Psoas muscle (tissue), 8 donors: ENCODE measurements around the gene EPN1. TPM values are rescaled to one million over a fixed set of nuclear protein-coding genes. Genes with fewer than 3 reads are reported as not detected.

Source experiments
- ATAC-seq, 4 donors: fragments of 200-7000 bp; cut with Tn5 transposase; one replicate each; pipeline ENCODE4 v1.9.1; 2020; ENCODE audit warnings: moderate library complexity in 3 of 4, mild to moderate bottlenecking in 2 of 4
- DNase-seq, 2 donors: peaks; one replicate each; pipeline ENCODE4 v3.0.0-alpha.2; 2020
- H3K27ac ChIP-seq: fragments of 200-600 bp; one replicate; pipeline ENCODE4 v1.8.0; 2022
- H3K27me3 ChIP-seq, 3 donors: fragments of 200-600 bp in 1 of 3; one replicate each; pipeline versions ENCODE4 v1.6.1 to v1.8.0; 2013 to 2022; ENCODE audit warnings: low read length in 2 of 3, mild to moderate bottlenecking in 2 of 3, moderate library complexity in 1 of 3; ENCODE audit not compliant: insufficient read depth in 3 of 3
- H3K36me3 ChIP-seq, 2 donors: fragments of 200-600 bp in 1 of 2; one replicate each; pipeline versions ENCODE4 v1.6.1 to v1.8.0; 2013 to 2022; ENCODE audit warnings: low read depth in 1 of 2, mild to moderate bottlenecking in 1 of 2, moderate library complexity in 1 of 2; ENCODE audit not compliant: insufficient read depth in 1 of 2
- H3K4me1 ChIP-seq: fragments of 200-600 bp; one replicate; pipeline ENCODE4 v1.8.0; 2022
- H3K4me3 ChIP-seq: fragments of 200-600 bp; one replicate; pipeline ENCODE4 v1.8.0; 2022; ENCODE audit warnings: mild to moderate bottlenecking
- H3K9me3 ChIP-seq: fragments of 200-600 bp; one replicate; pipeline ENCODE4 v1.8.0; 2022
- CTCF ChIP-seq: fragments of 200-600 bp; IDR thresholded peaks from one replicate; pipeline ENCODE4 v1.8.0; 2022; ENCODE audit warnings: antibody characterized with exemption
- WGBS, 3 donors: extraction: QIAGEN DNeasy Blood & Tissue Kit; methylation state at CpG; one replicate each; pipeline versions ENCODE4 v1.1.6 to v1.1.7; 2013; 5-methylcytosine and 5-hydroxymethylcytosine counted together
- intact Hi-C, 2 donors: fragments of 100-400 bp; cut with DNase I; formaldehyde crosslinking; loops; one replicate each; pipeline versions ENCODE4 v1.11.0 to v1.14.2; 2022
- polyA plus RNA-seq, 3 donors: library from polyadenylated mRNA; stranded (reverse); fragments of 200-250 nt; gene quantifications; one replicate each; pipeline ENCODE4 v1.2.3, GENCODE V29; 2013
- total RNA-seq, 4 donors: library from RNA; stranded (reverse); fragmentation: NEBNext Ultra II Directional in 2 of 4; extraction: Animal tissue kit (Norgen Biotek cat#: 25700) in 2 of 4; gene quantifications; one replicate each; pipeline versions ENCODE4 v1.2.1 to v1.2.4, GENCODE V29; 2021 to 2023
- donor health status: healthy with polysubstance abuse.
- donor health status: DM: no; HTN: no; CAD: no; lungs with moderate emphysema.
- donor health status: Bipolar disorder and iron deficiency.
- donor health status: healthy.
- donor health status: DM: yes; HTN: yes; CAD: no.
- donor health status: DM: no; HTN: no; CAD: no.
- donor health status: DM: no; HTN: no; CAD: no.
- donor health status: DM: yes; HTN: yes; CAD: no.

EPN1 gene
- total and polyA plus RNA-seq, 7 donors: 113 to 211 (median 126) TPM

GRCh38 chr19:55675661-55676354 is 782 bp downstream of the EPN1 start:
- Histone ChIP-seq H3K4me1 (peaks cover 30% of the 10 kb centered on the region), H3K4me3 (peak overlapping the region; percentile 90), H3K27me3 (no peaks in the 10 kb centered on the region), H3K9me3 (no peaks in the 10 kb centered on the region), H3K27ac (peak overlapping the region; percentile 95), H3K36me3 (peaks cover under 1 to 57% of the 10 kb centered on the region in 2 donors)
- no peak for TF ChIP-seq CTCF
- no peak for ATAC-seq
- DNase-seq: peak in 1 of 2 donors; percentile 27
- intact Hi-C loops: no loop called here
- WGBS, 3 donors: 12 to 13% (median 12%) methylated on average over 16 of the region's 16 CpGs

- H3K27me3 ChIP-seq: no peaks in the 10 kb centered on the region
- 53 to 65% (median 64%) methylated on average over 5 of the region's 5 CpGs for WGBS, 3 donors
- intact Hi-C loops: no loop called here
- H3K9me3 ChIP-seq: no peaks in the 10 kb centered on the region
- DNase-seq (peak in 1 of 2 donors; percentile 47), ATAC-seq (no peak)
- H3K4me1 ChIP-seq: peaks cover 30% of the 10 kb centered on the region
- TF ChIP-seq CTCF: no peak
- peaks cover 6 to 60% of the 10 kb centered on the region in 2 donors for H3K36me3 ChIP-seq
- peak overlapping the region; percentile 90 for H3K4me3 ChIP-seq
- peak overlapping the region; percentile 95 for H3K27ac ChIP-seq
These were observed 1.4 kb downstream of the EPN1 start for GRCh38 chr19:55676383-55676782.

GRCh38 chr19:55676889-55677505 is 2.0 kb downstream of the EPN1 start:
- Histone ChIP-seq H3K9me3 (no peaks in the 10 kb centered on the region), H3K36me3 (peaks cover 6 to 62% of the 10 kb centered on the region in 2 donors), H3K27ac (peak overlapping the region; percentile 9), H3K27me3 (no peaks in the 10 kb centered on the region), H3K4me3 (peak overlapping the region; percentile 90), H3K4me1 (peaks cover 30% of the 10 kb centered on the region)
- no peak for ATAC-seq
- no peak for DNase-seq
- 74 to 78% (median 77%) methylated on average over 7 of the region's 7 CpGs for WGBS, 3 donors
- intact Hi-C loops: no loop called here
- no peak for TF ChIP-seq CTCF

GRCh38 chr19:55677572-55678028 is 2.6 kb downstream of the EPN1 start:
- peaks cover 30% of the 10 kb centered on the region for H3K4me1 ChIP-seq
- DNase-seq (no peak), ATAC-seq (no peak)
- H3K27me3 ChIP-seq: no peaks in the 10 kb centered on the region
- H3K36me3 ChIP-seq: peaks cover 6 to 62% of the 10 kb centered on the region in 2 donors
- no peak for TF ChIP-seq CTCF
- H3K27ac ChIP-seq: no peak overlapping the region
- H3K9me3 ChIP-seq: no peaks in the 10 kb centered on the region
- intact Hi-C loops: no loop called here
- no peak overlapping the region for H3K4me3 ChIP-seq
- 62 to 64% (median 63%) methylated on average over 6 of the region's 6 CpGs for WGBS, 3 donors
